HFFc6 (cell line): ENCODE data around the gene MAP7D3. TPM values are rescaled to one million over a fixed set of nuclear protein-coding genes. Genes with fewer than 3 reads are reported as not detected.
A peak's percentile ranks its signal among the peaks of the same experiment; 100 is the strongest.

Experiments used
- DNase-seq: peaks from one replicate; pipeline ENCODE4 v3.0.0-alpha.2; 2018
- H3K27ac Mint-ChIP-seq: 2 replicates; pipeline ENCODE4 v1.8.0; 2020; ENCODE audit warnings: mild to moderate bottlenecking, mixed read lengths
- H3K27me3 Mint-ChIP-seq: 2 replicates; pipeline ENCODE4 v1.8.0; 2021; ENCODE audit warnings: mild to moderate bottlenecking, moderate library complexity, mixed read lengths; ENCODE audit not compliant: insufficient read depth
- H3K36me3 Mint-ChIP-seq: 2 replicates; pipeline ENCODE4 v1.8.0; 2021; ENCODE audit warnings: low read depth, mixed read lengths
- H3K4me1 Mint-ChIP-seq: 2 replicates; pipeline ENCODE4 v1.8.0; 2020; ENCODE audit warnings: low read depth, mixed read lengths
- H3K4me3 Mint-ChIP-seq: 2 replicates; pipeline ENCODE4 v1.8.0; 2020; ENCODE audit warnings: mild to moderate bottlenecking, moderate library complexity, mixed read lengths
- H3K9me3 Mint-ChIP-seq: 2 replicates; pipeline ENCODE4 v1.8.0; 2020; ENCODE audit warnings: mild to moderate bottlenecking, mixed read lengths
- total RNA-seq, 6 experiments: library from RNA; stranded (reverse); fragmentation: NEBNext Ultra II Directional; extraction: Animal tissue kit (Norgen Biotek cat#: 25700); gene quantifications; 2 replicates in 1 of 6; 3 replicates in 5 of 6; pipeline ENCODE4 v1.2.3, GENCODE V29; 2021
- TF ChIP-seq, protein P1 (sequence below): fragments of 200-600 bp; sonication (generic); IDR thresholded peaks from 2 replicates; pipeline ENCODE4 v1.5.0; 2021; ENCODE audit warnings: antibody characterized with exemption, mild to moderate bottlenecking

The MAP7D3 gene
- total RNA-seq, 6 experiments from 2014 or later = 26.9 to 30.5 (median 28.7) TPM

DNA sequence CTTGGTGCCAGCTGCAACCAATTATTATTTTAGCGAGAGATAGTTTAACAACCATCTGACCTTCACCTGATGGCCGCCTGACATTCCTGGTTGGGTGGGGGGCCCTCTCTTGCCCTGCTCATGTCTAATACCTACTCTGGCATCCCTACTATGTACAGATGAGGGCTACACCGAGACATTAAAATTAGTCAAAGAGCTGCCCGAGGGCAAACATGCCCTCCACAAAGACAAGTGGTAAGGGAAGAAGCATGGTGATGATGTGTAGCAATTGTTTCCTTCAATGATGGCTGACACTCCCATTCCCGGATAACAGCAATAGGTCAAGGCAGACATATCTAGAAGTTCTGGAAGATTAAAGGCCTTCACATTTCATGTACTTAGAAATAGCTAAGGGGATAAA is 49.6 kb downstream of the MAP7D3 start:
- Mint-ChIP-seq H3K27me3 (no peaks in the 10 kb centered on the region; the same call in 1 of the 2 replicates), H3K4me1 (peaks cover 74% of the 10 kb centered on the region), H3K9me3 (no peaks in the 10 kb centered on the region), H3K27ac (peak overlapping the region; percentile 73), H3K36me3 (peaks cover 31% of the 10 kb centered on the region), H3K4me3 (peak overlapping the region; percentile 78; the same call in 1 of the 2 replicates)
- TF ChIP-seq, protein P1, sequence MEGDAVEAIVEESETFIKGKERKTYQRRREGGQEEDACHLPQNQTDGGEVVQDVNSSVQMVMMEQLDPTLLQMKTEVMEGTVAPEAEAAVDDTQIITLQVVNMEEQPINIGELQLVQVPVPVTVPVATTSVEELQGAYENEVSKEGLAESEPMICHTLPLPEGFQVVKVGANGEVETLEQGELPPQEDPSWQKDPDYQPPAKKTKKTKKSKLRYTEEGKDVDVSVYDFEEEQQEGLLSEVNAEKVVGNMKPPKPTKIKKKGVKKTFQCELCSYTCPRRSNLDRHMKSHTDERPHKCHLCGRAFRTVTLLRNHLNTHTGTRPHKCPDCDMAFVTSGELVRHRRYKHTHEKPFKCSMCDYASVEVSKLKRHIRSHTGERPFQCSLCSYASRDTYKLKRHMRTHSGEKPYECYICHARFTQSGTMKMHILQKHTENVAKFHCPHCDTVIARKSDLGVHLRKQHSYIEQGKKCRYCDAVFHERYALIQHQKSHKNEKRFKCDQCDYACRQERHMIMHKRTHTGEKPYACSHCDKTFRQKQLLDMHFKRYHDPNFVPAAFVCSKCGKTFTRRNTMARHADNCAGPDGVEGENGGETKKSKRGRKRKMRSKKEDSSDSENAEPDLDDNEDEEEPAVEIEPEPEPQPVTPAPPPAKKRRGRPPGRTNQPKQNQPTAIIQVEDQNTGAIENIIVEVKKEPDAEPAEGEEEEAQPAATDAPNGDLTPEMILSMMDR = no peak
- no peak for DNase-seq

GRCh38 chrX:136200466-136200865 is 50.7 kb downstream of the MAP7D3 start:
- no peaks in the 10 kb centered on the region; the same call in 1 of the 2 replicates for H3K27me3 Mint-ChIP-seq
- peak; percentile 40 for DNase-seq
- peaks cover 31% of the 10 kb centered on the region for H3K36me3 Mint-ChIP-seq
- peak overlapping the region; percentile 71 for H3K27ac Mint-ChIP-seq
- no peaks in the 10 kb centered on the region for H3K9me3 Mint-ChIP-seq
- TF ChIP-seq, protein P1 = peak; percentile 68; the same call in 1 of the 2 replicates
- peaks cover 79% of the 10 kb centered on the region for H3K4me1 Mint-ChIP-seq
- H3K4me3 Mint-ChIP-seq = peak overlapping the region; percentile 78

DNA sequence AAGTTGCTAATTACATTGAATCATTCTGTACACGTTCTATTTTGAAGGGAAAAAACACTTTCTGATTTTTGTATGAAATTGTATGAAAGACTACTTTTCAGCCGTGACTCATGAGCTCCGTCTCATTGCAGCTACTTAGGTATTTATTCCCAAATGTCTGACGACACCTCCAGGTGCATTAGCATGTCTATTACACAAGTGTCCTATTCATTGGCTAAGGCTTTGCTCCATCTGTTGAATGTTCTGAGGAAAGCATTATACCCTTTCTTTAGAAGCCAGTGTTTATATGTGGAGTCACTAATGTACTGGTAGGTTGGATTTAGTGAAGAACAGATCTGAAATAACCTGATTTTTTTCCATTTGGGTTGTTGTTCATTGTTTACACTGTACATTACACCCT is 51.8 kb downstream of the MAP7D3 start:
- H3K36me3 Mint-ChIP-seq = peaks cover 27% of the 10 kb centered on the region
- TF ChIP-seq, protein P1 = no peak
- no peak for DNase-seq
- no peaks in the 10 kb centered on the region; the same call in 1 of the 2 replicates for H3K27me3 Mint-ChIP-seq
- H3K4me1 Mint-ChIP-seq = peaks cover 75% of the 10 kb centered on the region
- H3K9me3 Mint-ChIP-seq = no peaks in the 10 kb centered on the region
- H3K4me3 Mint-ChIP-seq = peak overlapping the region; percentile 94
- peak overlapping the region; percentile 82 for H3K27ac Mint-ChIP-seq

DNA sequence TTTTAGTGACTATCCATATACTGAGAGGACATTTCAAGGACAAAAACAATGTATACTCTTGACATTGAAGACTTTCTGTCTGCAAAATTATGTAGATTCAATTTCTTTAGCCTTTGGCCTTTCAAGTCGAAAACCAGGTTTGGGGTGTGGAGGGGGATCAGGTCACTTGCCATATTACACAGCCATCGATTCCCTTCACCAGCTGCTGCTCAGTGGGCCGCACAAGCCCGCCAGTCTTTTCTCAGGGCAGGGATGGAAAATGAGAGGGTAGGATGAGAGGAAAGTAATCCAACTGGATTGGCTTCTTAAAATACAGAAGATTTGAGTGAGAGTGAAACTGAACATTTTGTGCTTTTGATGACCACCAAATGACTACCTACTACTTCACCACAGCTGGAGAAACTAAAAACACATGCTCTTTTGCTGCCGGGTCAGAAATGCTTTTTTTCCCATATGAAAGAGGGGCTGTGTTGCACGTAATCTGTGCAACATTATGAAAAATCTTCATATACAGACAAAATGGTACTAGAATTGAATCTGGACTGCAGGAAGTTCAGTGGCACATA is 52.4 kb downstream of the MAP7D3 start:
- H3K4me1 Mint-ChIP-seq = peaks cover 77% of the 10 kb centered on the region
- H3K9me3 Mint-ChIP-seq = no peaks in the 10 kb centered on the region
- TF ChIP-seq, protein P1 = no peak
- peak overlapping the region; percentile 94 for H3K4me3 Mint-ChIP-seq
- H3K27ac Mint-ChIP-seq = peak overlapping the region; percentile 82
- no peak for DNase-seq
- H3K27me3 Mint-ChIP-seq = no peaks in the 10 kb centered on the region; the same call in 1 of the 2 replicates
- peaks cover 27% of the 10 kb centered on the region for H3K36me3 Mint-ChIP-seq

- peak overlapping the region; percentile 94 for H3K4me3 Mint-ChIP-seq
- peak overlapping the region; percentile 90 for H3K27ac Mint-ChIP-seq
- H3K27me3 Mint-ChIP-seq = no peaks in the 10 kb centered on the region; the same call in 1 of the 2 replicates
Observed at GRCh38 chrX:136198010-136198409, 53.2 kb downstream of the MAP7D3 start.

More at GRCh38 chrX:136198010-136198409, 53.2 kb downstream of the MAP7D3 start:
- peaks cover 77% of the 10 kb centered on the region for H3K4me1 Mint-ChIP-seq
- DNase-seq = no peak
- TF ChIP-seq, protein P1 = no peak
- H3K9me3 Mint-ChIP-seq = no peaks in the 10 kb centered on the region
- H3K36me3 Mint-ChIP-seq = peaks cover 27% of the 10 kb centered on the region
